GM19238 (cell line): ENCODE results near the gene ZNF765.
A peak's percentile ranks its signal among the peaks of the same experiment; 100 is the strongest.
"Not testable (repeated sequence)": the region's sequence is repeated elsewhere in the genome, so short reads cannot be mapped to it uniquely, and the experiment has no call there.

Experiments used
- DNase-seq: peaks from one replicate; pipeline ENCODE4 v3.0.0; 2011; ENCODE audit warnings: low spot score; ENCODE audit not compliant: insufficient read length

Gene ZNF765

DNA sequence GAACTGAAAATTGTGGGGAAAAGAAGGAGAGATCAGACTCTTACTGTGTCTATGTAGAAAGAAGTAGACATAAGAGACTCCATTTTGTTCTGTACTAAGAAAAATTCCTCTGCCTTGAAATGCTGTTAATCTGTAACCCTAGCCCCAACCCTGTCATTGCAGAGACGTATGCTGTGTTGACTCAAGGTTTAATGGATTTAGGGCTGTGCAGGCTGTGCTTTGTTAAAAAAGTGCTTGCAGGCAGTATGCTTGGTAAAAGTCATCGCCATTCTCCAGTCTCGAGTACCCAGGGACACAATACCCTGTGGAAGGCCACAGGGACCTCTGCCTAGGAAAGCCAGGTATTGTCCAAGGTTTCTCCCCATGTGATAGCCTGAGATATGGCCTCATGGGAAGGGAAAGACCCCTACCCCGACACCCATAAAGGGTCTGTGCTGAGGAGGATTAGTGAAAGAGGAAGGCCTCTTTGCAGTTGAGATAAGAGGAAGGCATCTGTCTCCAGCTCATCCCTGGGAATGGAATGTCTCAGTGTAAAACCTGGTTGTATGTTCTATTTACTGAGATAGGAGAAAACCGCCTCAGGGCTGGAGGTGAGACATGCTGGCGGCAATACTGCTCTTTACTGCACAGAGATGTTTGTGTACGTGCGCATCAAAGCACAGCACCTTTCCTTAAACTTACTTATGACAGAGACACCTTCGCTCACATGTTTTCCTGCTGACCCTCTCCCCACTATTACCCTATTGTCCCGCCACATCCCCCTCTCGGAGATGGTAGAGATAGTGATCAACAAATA is 25.8 kb downstream of the ZNF765 start:
- DNase-seq, result not testable (repeated sequence)

GRCh38 chr19:53422551-53422950 is 27.6 kb downstream of the ZNF765 start:
- DNase-seq, result no peak

DNA sequence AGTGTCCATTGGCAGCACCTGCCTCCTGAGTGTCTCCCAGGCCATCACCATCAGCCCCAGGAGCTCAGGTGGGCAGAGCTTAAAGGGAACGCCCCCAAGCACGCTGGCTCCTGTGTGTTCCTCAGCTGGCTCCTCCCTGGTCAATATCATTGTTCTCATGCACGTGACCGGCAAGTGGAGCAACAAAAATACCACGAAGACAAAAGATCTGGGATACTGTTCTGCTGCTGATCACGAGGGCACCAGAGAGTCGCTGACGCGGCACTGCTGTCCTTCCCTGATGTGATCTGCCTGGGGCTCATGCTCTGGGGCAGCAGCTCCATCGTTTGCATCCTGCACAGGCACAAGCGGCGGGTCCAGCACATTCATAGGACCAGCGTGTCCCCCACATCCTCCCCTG is 28.1 kb downstream of the ZNF765 start:
- DNase-seq, result not testable (repeated sequence)

DNA sequence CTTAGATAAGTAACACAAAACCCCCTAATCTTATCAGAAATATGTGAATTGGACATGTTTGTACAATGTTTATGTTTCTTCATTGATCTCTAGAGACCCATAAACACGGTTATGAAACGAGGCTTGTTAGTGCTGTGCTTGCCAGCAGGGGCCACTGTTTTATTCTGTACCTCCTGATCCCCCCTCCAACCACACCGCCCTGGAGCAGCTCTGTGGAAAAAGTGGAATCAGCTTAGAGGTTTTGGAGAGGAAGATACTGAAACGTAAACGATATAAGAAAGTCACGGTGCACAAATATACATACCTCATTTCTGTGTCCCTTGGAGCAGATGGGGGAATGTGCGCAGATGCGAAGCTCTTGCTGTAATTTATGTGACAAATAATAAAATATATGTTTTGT is 28.7 kb downstream of the ZNF765 start:
- DNase-seq, result not testable (repeated sequence)

- DNase-seq, result peak; percentile 8
Measured at GRCh38 chr19:53424968-53425597, 30.1 kb downstream of the ZNF765 start.

- peak; percentile 72 for DNase-seq
Measured at GRCh38 chr19:53431399-53432087, 36.6 kb downstream of the ZNF765 start, which contains the start of gene ZNF761. Gene ZNF761, plus strand, starts transcription at chr19:53431984. Its CDS starts 15,285 bp downstream, at chr19:53447269.

DNA sequence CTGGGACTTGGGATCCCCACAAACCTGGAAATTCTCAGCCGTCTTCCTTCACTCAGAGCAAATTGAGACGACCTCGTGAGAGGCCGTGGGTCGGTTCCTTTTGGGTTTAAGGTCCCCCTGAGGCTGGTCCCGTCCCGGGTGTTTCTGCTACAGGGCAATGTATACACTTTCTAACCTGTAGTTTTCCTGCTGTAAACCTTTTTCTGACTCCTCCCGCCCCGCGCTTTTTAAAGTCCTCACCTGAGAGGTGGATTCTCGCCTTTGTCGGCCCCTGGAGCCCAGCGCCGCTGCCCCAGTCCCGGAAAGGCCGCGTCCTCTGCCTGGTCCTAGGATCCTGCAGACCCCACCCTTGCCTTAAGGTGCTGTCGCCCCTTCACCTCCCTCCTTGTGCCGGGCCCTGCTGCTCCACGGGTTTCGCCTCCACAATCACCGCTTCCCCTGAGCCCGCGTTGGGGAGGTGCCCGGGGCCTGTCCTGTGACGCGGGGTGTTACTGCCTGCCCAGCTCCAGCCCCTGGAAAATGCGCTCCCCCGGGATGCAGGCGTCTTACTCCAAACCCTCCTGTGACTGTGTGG is 37.2 kb downstream of the ZNF765 start:
- DNase-seq, result peak; percentile 5

DNA sequence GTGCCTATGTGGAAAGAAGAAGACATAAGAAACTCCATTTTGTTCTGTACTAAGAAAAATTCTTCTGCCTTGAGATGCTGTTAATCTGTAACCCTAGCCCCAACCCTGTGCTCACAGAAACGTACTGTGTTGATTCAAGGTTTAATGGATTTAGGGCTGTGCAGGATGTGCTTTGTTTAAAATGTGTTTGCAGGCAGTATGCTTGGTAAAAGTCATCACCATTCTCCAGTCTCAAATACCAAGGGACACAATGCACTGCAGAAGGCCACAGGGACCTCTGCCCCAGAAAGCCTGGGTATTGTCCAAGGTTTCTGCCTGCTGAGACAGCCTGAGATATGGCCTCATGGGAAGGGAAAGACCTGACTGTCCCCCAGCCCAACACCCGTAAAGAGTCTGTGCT is 48.9 kb downstream of the ZNF765 start:
- DNase-seq, result not testable (repeated sequence)

DNA sequence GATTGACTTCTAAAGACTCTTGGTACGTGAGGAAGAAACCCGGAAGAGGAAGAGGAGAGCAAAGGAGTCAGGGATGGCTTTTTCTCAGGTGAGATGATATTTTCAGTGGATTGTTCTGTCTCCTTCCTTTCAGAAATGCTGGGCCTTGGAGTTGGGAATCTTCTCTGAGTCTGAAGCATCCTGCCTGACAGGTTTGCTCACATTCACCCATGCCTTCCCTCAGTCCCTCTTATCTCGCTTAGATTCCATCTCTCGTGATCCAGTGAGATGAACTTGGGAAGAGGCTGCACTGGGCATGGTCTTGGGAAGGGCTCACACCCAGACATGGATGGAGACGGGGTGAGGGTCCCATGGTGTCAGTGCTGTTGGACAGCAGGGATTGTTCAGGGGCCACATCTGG is 52.2 kb downstream of the ZNF765 start:
- not testable (repeated sequence) for DNase-seq

DNA sequence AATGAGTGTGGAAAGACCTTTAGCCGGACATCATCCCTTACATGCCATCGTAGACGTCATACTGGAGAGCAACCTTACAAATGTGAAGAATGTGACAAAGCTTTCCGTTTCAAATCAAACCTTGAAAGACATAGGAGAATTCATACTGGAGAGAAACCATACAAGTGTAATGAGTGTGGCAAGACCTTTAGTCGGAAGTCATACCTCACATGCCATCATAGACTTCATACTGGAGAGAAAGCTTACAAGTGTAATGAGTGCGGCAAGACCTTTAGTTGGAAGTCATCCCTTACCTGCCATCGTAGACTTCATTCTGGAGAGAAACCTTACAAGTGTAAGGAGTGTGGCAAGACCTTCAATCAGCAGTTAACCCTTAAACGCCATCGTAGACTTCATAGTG is 60.9 kb downstream of the ZNF765 start:
- DNase-seq, result no peak

- not testable (repeated sequence) for DNase-seq
Measured at GRCh38 chr19:53460131-53460721, 65.3 kb downstream of the ZNF765 start.

GRCh38 chr19:53461866-53462265 is 66.9 kb downstream of the ZNF765 start:
- DNase-seq, result no peak

DNA sequence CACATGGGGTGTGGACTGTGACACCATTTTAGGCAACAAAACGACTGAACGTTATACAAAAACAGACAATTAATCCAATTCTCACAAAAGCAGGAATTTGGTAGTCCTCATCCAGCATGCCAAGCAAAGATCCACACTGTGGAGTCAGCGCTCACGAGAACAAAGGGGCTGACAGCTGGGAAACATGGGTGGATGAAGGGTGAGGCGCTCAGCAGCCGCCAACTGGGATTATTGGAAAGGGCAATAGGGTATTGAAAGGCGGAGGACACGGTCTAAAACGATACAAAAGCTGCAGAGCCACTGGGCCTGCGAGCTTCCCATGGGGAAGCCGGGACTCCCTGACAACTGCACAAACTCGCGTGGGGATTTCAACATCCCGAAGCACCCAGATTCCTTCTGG is 67.9 kb downstream of the ZNF765 start:
- DNase-seq, result no peak

DNA sequence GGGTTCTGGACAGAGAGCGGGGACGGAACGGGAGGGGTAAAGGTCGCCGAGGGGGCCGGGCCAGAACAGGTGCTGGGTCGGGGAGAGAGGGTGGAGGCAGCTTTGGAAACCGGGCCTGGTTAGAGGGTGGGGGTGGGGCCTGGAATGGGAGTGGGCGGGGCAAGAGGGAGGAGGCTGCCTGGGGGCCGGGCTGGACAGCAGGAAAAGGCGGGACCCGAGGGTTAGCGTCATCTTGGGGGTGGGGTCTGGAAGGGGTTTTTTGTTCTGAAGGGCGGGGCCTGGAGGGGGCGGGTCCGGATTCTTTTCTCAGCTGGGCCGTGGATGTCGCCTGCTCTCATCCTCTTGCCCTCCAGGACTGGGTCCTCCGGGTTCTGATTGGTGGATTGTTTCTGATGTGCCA is 68.3 kb downstream of the ZNF765 start:
- DNase-seq, result no peak

DNA sequence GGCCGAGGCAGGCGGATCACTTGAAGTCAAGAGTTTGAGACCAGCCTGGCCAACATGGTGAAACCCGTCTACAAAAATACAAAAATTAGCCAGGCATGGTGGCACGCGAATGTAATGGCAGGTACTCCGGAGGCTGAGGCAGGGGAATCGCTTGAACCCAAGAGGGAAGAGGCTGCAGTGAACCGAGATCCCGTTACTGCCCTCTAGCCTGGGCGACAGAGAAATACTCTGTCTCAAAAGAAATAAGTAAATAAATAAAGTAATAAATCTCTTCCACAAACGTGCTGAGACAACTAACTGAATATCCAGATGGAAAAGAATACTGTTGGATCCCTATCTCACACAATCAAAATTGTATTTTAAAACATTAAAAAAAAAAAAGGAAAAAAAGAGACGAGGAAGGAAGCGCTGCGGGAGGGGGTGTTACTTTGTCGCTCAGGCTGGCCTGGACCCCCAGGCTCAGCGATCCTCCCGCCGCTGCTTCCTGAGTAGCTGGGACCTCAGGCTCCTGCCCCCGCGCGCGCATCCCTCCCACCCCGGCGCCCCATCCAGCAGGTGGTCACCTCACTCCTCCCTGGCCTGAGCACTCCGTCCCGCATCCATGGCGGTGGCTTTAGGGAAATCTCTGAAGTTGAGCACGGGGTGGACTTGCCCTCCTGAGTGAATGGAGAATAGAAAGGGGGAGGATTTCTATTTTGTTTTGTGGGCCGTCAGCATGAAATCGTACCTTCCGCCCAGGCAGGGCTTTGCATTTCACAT is 72.0 kb downstream of the ZNF765 start:
- DNase-seq, result peak; percentile 3

GRCh38 chr19:53467485-53468262 is 72.7 kb downstream of the ZNF765 start, which contains the start of gene ZNF813:
Gene ZNF813, plus strand, starts transcription at chr19:53467733. Its CDS starts 16,090 bp downstream, at chr19:53483823.
- DNase-seq, result peak; percentile 83

- not testable (repeated sequence) for DNase-seq
Measured at GRCh38 chr19:53468628-53469027, 73.7 kb downstream of the ZNF765 start.

DNA sequence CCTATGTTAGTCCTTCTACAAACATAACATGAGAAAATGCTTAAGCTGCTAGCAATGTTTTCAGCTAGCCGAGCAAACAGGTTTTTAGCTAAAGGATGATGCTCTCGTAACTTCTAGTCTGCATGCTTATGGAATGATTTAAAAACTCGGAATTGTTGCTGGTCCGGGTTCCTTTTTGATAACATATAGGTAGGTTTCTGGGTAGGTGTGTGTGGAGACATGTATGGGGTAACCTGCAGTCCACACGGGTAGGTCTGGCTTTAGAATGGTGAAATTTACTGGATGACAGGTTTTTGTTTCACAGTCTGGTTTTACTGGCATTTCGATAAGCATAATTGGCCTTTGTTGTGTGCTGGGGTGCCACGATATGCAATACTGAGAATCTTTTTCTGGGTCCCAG is 77.0 kb downstream of the ZNF765 start:
- no peak for DNase-seq

DNA sequence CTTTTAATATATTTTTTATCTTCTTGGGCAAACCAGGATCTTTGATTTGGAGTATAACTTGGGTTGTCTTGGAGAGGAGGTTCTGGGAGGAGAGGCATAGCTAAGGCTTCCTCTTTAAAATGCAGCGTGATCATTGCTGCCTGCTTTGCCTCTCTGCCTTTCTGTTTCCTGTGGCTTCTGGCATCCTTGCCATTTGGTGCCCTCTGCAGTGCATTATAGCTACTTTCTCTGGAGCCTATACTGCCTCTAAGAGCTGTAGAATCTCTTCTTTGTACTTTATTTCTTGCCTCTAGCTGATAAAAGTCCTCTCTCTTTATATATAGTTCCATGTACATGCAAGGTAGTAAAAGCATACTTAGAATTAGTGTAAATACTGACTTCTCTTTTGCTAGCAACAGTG is 79.9 kb downstream of the ZNF765 start:
- not testable (repeated sequence) for DNase-seq

GRCh38 chr19:53475470-53475869 is 80.5 kb downstream of the ZNF765 start:
- DNase-seq, result not testable (repeated sequence)
